Mucosa of gallbladder (tissue), 1 donor: ENCODE results near the gene KIAA0825. TPM values are rescaled to one million over a fixed set of nuclear protein-coding genes. Genes with fewer than 3 reads are reported as not detected.

ENCODE experiments used
- DNase-seq: peaks from one replicate; pipeline ENCODE4 v3.0.0-alpha.2; 2020; ENCODE audit warnings: low spot score
- total RNA-seq: library from RNA; stranded (reverse); gene quantifications from one replicate; pipeline ENCODE4 v1.2.1, GENCODE V29; 2021
- donor health status: DM: no; HTN: no; CAD: no.

Gene KIAA0825
- total RNA-seq, 1 donor from 2014 or later, result 3.3 TPM

- DNase-seq, result no peak
Measured at GRCh38 chr5:94505327-94506068, 112.9 kb downstream of the KIAA0825 start.

- no peak for DNase-seq
Measured at GRCh38 chr5:94503677-94504076, 114.7 kb downstream of the KIAA0825 start.

GRCh38 chr5:94501365-94501764 is 117.0 kb downstream of the KIAA0825 start:
- no peak for DNase-seq

GRCh38 chr5:94499806-94500205 is 118.6 kb downstream of the KIAA0825 start:
- no peak for DNase-seq

- DNase-seq, result no peak
Measured at GRCh38 chr5:94498199-94498598, 120.2 kb downstream of the KIAA0825 start.

GRCh38 chr5:94485067-94485466 is 133.3 kb downstream of the KIAA0825 start:
- DNase-seq, result no peak

- no peak for DNase-seq
Measured at GRCh38 chr5:94481059-94481458, 137.3 kb downstream of the KIAA0825 start.

GRCh38 chr5:94480486-94480885 is 137.9 kb downstream of the KIAA0825 start:
- DNase-seq, result no peak

- no peak for DNase-seq
Measured at GRCh38 chr5:94473936-94474335, 144.5 kb downstream of the KIAA0825 start.

GRCh38 chr5:94471521-94471920 is 146.9 kb downstream of the KIAA0825 start:
- no peak for DNase-seq

GRCh38 chr5:94470802-94471201 is 147.6 kb downstream of the KIAA0825 start:
- no peak for DNase-seq

GRCh38 chr5:94469894-94470329 is 148.5 kb downstream of the KIAA0825 start:
- DNase-seq, result no peak

- no peak for DNase-seq
Measured at GRCh38 chr5:94467954-94468930, 150.2 kb downstream of the KIAA0825 start.

- DNase-seq, result no peak
Measured at GRCh38 chr5:94467346-94467953, 151.0 kb downstream of the KIAA0825 start.

- no peak for DNase-seq
Measured at GRCh38 chr5:94463739-94464138, 154.7 kb downstream of the KIAA0825 start.

GRCh38 chr5:94461131-94461530 is 157.3 kb downstream of the KIAA0825 start:
- DNase-seq, result no peak

- no peak for DNase-seq
Measured at GRCh38 chr5:94459915-94460314, 158.5 kb downstream of the KIAA0825 start.

GRCh38 chr5:94457788-94458187 is 160.6 kb downstream of the KIAA0825 start:
- no peak for DNase-seq

GRCh38 chr5:94445726-94446125 is 172.7 kb downstream of the KIAA0825 start:
- no peak for DNase-seq

GRCh38 chr5:94442991-94443390 is 175.4 kb downstream of the KIAA0825 start:
- no peak for DNase-seq

GRCh38 chr5:94442076-94442475 is 176.3 kb downstream of the KIAA0825 start:
- DNase-seq, result no peak

GRCh38 chr5:94440015-94440414 is 178.4 kb downstream of the KIAA0825 start:
- DNase-seq, result no peak
